Activated B cell treated with CpG ODN at 0.5 μM for 24 hours (primary cell): ENCODE measurements around the gene FHAD1. TPM values are rescaled to one million over a fixed set of nuclear protein-coding genes. Genes with fewer than 3 reads are reported as not detected.

ENCODE experiments used
- ATAC-seq: fragments of 200-7000 bp; cut with Tn5 transposase; one replicate; pipeline ENCODE4 v1.10.0; 2021; ENCODE audit warnings: low read depth, mild to moderate bottlenecking, moderate library complexity
- CTCF ChIA-PET: fragments of 350-600 bp; sonication (Branson Sonifier 250); formaldehyde crosslinking; loops from one replicate; lab custom pipeline; 2021; ENCODE audit warnings: antibody characterized with exemption; lab: Charles Lee
- POLR2A ChIA-PET: fragments of 350-600 bp; sonication (Branson Sonifier 250); formaldehyde crosslinking; loops from one replicate; lab custom pipeline; 2021; ENCODE audit warnings: antibody characterized with exemption; lab: Charles Lee
- DNase-seq: peaks from one replicate; pipeline ENCODE4 v3.0.0; 2022
- H3K27ac Mint-ChIP-seq: one replicate; pipeline ENCODE4 v1.8.0; 2020; ENCODE audit warnings: mixed read lengths
- H3K27me3 Mint-ChIP-seq: one replicate; pipeline ENCODE4 v1.8.0; 2021; ENCODE audit warnings: mixed read lengths
- H3K36me3 Mint-ChIP-seq: one replicate; pipeline ENCODE4 v1.8.0; 2021; ENCODE audit warnings: low read depth, mixed read lengths
- H3K4me1 Mint-ChIP-seq: one replicate; pipeline ENCODE4 v1.8.0; 2021; ENCODE audit warnings: mixed read lengths
- H3K4me3 Mint-ChIP-seq: one replicate; pipeline ENCODE4 v1.8.0; 2020; ENCODE audit warnings: mild to moderate bottlenecking, mixed read lengths
- H3K9me3 Mint-ChIP-seq: one replicate; pipeline ENCODE4 v1.8.0; 2020; ENCODE audit warnings: mixed read lengths
- intact Hi-C: fragments of 100-400 bp; cut with micrococcal nuclease; formaldehyde crosslinking; loops from one replicate; pipeline ENCODE4 v1.15.1; 2024
- total RNA-seq: library from RNA; stranded (reverse); gene quantifications from 2 replicates; pipeline ENCODE4 v1.2.3, GENCODE V29; 2022
- TF ChIP-seq, protein P1 (sequence below): fragments of 200-600 bp; IDR thresholded peaks from one replicate; pipeline ENCODE4 v1.8.0; 2022; ENCODE audit warnings: antibody characterized with exemption, mild to moderate bottlenecking

The FHAD1 gene
- total RNA-seq, 1 donor from 2014 or later, result not detected

GRCh38 chr1:15207031-15207828 lies 39.8 kb upstream of the FHAD1 start:
- ChIA-PET CTCF (no interaction called here), POLR2A (no interaction called here)
- H3K9me3 Mint-ChIP-seq, result no peaks in the 10 kb centered on the region
- H3K27ac Mint-ChIP-seq, result no peak overlapping the region
- no peaks in the 10 kb centered on the region for H3K36me3 Mint-ChIP-seq
- intact Hi-C loops, result no loop called here
- no peak for DNase-seq
- H3K4me1 Mint-ChIP-seq, result no peaks in the 10 kb centered on the region
- no peak overlapping the region for H3K4me3 Mint-ChIP-seq
- peaks cover 26% of the 10 kb centered on the region for H3K27me3 Mint-ChIP-seq
- TF ChIP-seq, protein P1, sequence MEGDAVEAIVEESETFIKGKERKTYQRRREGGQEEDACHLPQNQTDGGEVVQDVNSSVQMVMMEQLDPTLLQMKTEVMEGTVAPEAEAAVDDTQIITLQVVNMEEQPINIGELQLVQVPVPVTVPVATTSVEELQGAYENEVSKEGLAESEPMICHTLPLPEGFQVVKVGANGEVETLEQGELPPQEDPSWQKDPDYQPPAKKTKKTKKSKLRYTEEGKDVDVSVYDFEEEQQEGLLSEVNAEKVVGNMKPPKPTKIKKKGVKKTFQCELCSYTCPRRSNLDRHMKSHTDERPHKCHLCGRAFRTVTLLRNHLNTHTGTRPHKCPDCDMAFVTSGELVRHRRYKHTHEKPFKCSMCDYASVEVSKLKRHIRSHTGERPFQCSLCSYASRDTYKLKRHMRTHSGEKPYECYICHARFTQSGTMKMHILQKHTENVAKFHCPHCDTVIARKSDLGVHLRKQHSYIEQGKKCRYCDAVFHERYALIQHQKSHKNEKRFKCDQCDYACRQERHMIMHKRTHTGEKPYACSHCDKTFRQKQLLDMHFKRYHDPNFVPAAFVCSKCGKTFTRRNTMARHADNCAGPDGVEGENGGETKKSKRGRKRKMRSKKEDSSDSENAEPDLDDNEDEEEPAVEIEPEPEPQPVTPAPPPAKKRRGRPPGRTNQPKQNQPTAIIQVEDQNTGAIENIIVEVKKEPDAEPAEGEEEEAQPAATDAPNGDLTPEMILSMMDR, result no peak
- ATAC-seq, result no peak

DNA sequence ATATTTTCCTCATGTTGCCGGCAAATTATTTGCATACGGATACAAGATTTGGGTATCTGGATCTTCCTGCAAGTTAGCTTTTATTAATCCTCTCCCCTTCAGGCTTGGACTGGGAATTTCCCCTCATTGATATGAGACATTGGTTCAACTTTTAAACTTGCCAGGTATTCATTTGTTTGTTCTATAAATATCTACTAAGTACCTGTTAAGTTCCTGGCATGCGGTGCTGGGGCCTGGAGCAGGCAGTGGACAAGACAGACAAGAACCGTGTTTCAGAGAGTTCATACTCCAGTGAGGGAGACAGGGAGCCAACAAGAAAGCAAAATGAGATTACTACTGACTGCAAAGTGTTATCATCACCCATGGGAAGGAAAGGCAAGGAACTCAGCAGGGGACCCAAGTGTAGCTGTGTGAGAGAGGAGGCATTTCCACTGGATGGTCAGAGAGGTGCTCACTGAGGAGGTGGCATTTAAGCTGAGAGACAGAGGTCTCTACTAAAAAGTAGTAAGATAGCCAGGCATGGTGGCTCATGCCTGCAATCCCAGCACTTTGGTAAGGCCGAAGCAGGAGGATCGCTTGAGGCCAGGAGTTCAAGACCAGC lies 39.1 kb upstream of the FHAD1 start:
- ATAC-seq, result no peak
- DNase-seq, result no peak
- H3K36me3 Mint-ChIP-seq, result no peaks in the 10 kb centered on the region
- ChIA-PET CTCF (no interaction called here), POLR2A (no interaction called here)
- no peak overlapping the region for H3K27ac Mint-ChIP-seq
- H3K9me3 Mint-ChIP-seq, result no peaks in the 10 kb centered on the region
- H3K4me3 Mint-ChIP-seq, result no peak overlapping the region
- H3K27me3 Mint-ChIP-seq, result peaks cover 30% of the 10 kb centered on the region
- no peaks in the 10 kb centered on the region for H3K4me1 Mint-ChIP-seq
- TF ChIP-seq, protein P1, result no peak
- intact Hi-C loops, result no loop called here

- CTCF ChIA-PET, result no interaction called here
Measured at GRCh38 chr1:15210651-15211375, 36.2 kb upstream of the FHAD1 start.

GRCh38 chr1:15211424-15211823 lies 35.6 kb upstream of the FHAD1 start:
- no peak for DNase-seq
- Mint-ChIP-seq H3K4me1 (no peaks in the 10 kb centered on the region), H3K9me3 (no peaks in the 10 kb centered on the region), H3K36me3 (no peaks in the 10 kb centered on the region), H3K27me3 (peaks cover 29% of the 10 kb centered on the region), H3K27ac (no peak overlapping the region), H3K4me3 (no peak overlapping the region)
- CTCF ChIA-PET, result no interaction called here
- POLR2A ChIA-PET, result no interaction called here
- intact Hi-C loops, result no loop called here
- no peak for ATAC-seq
- TF ChIP-seq, protein P1, result no peak

More at GRCh38 chr1:15210651-15211375, 36.2 kb upstream of the FHAD1 start:
- Mint-ChIP-seq H3K27ac (no peak overlapping the region), H3K4me3 (no peak overlapping the region), H3K36me3 (no peaks in the 10 kb centered on the region), H3K4me1 (no peaks in the 10 kb centered on the region), H3K9me3 (no peaks in the 10 kb centered on the region), H3K27me3 (peaks cover 29% of the 10 kb centered on the region)
- TF ChIP-seq, protein P1, result no peak
- ATAC-seq (no peak), DNase-seq (no peak)
- intact Hi-C loops, result no loop called here
- POLR2A ChIA-PET, result no interaction called here
